Spleen (tissue), 7 donors: ENCODE data around the gene BZW2.

ENCODE experiments used
- CTCF ChIP-seq, 11 experiments: fragments of 200-600 bp in 7 of 11; fragments of 450-650 bp in 4 of 11; sonication (generic) in 4 of 11; IDR thresholded peaks in 8 of 11; conservative IDR thresholded peaks in 3 of 11; 1 replicate in 7 of 11; 2 replicates in 4 of 11; pipeline versions ENCODE4 v1.4.0 to v1.8.0; 2016 to 2021; ENCODE audit warnings: antibody characterized with exemption in 11 of 11, inconsistent platforms in 4 of 11, mild to moderate bottlenecking in 1 of 11
- POLR2AphosphoS5 ChIP-seq, 3 donors: sonication (generic); formaldehyde crosslinking; IDR thresholded peaks; one replicate each; pipeline ENCODE4 v1.5.1; 2017; ENCODE audit warnings: antibody characterized with exemption in 3 of 3
- donor health status: DM: no; HTN: no; CAD: no; lungs with moderate emphysema.
- donor health status: DM: no; HTN: no; CAD: no.
- donor health status: DM: no; HTN: no; CAD: no.

GRCh38 chr7:16660702-16661464, 14.9 kb downstream of the BZW2 start:
- TF ChIP-seq CTCF (IDR thresholded peaks at IDR 0.05 in 8 of 11, conservative IDR thresholded peaks at IDR 0.05 in 3 of 11) (no peak), POLR2AphosphoS5 (IDR thresholded peaks at IDR 0.05) (no peak)
